Stimulated activated CD8-positive, alpha-beta memory T cell treated with anti-CD3 and anti-CD28 coated beads, Interleukin-12 subunit alpha, Interleukin-12 subunit beta, amount 100 ng/mL, for 1 hour (primary cell): ENCODE measurements around the gene FKRP.

Experiments used
- DNase-seq: peaks from one replicate; pipeline ENCODE4 v3.0.0-alpha.2; 2020; ENCODE audit warnings: low read depth

FKRP gene

GRCh38 chr19:46719629-46720502 lies 26.0 kb upstream of the FKRP start:
- DNase-seq = no peak

- no peak for DNase-seq
These were observed 25.2 kb upstream of the FKRP start for GRCh38 chr19:46720503-46721239.

DNA sequence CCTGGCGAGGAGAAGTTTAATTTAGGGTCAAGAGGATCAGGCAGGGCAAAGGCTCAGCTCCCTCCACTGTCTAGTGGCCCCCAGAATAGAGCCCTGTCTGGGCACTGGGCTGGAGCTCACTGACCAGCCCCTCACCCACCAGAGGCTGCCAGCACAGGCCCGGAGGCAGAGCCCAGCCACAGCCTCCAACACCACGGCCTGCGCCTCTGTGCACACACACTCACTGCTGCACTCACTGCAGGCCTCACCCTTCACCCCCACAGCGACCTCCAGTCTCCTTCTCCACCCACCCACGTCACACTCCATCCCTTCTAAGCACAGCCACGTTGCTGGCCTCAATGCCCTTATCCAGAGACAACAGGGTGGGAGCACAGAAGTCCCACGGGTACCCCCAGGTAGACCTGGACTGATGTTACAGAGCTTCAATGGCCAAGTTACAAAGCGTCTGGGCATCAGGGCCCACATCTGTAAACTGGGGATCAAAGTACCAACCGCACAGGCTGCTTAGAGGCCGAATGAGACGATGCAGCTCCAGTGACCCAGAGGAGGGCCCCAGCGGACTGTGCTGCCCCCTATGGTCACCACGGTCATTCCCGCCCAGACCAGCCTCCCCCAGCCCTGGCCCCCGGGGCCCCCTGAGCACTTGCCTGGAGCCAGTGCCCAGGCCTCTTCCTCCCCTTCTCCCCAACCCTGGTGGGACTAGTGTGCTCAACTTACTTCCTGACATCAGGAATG lies 24.4 kb upstream of the FKRP start:
- DNase-seq = no peak

- no peak for DNase-seq
These were observed 23.9 kb upstream of the FKRP start for GRCh38 chr19:46722004-46722380.

GRCh38 chr19:46722421-46723022 lies 23.3 kb upstream of the FKRP start:
- DNase-seq = no peak

DNA sequence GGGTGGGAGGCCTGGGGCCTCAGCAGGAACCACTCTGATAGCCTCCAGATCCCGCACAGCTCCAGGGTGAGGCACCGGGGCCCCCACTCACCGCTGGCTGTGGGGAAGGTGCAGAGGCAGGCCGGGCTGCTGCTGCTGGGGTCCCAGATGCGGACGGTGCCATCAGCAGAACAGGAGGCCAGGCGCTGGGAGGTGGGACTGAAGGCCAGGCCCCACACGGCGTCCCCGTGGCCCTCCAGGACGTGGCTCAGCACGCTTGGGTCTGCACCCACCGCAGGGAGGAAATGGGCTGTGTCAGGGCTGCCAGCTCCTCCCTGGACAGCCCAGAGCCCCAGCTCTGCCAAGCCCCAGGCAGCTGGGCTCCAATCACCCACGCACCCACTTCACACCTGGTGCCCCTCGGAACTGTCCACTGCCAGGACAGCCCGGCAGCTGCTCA lies 22.8 kb upstream of the FKRP start:
- no peak for DNase-seq

DNA sequence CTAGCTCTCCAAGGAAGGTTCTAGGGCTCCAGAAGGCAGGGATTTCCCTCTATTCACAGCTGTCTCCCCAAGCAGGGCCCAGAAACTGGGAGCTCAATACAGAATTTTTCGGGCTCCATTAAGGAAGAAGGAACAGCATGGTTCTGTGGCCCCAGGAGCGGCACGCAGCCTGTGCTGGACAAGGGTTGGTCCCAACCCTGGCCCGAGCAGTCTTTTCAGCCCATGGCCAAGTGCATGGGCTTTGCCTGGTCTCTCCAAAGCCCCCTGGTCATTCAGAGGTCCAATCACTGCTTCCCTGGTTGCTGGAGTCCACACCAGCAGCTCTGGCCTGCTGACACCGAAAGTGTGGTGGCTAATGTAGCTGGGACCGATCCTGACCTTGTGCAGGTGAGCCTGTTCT lies 22.4 kb upstream of the FKRP start:
- DNase-seq = no peak

- DNase-seq = no peak
These were observed 21.4 kb upstream of the FKRP start for GRCh38 chr19:46724468-46724867.

GRCh38 chr19:46725036-46725820 lies 20.6 kb upstream of the FKRP start:
- DNase-seq = no peak

DNA sequence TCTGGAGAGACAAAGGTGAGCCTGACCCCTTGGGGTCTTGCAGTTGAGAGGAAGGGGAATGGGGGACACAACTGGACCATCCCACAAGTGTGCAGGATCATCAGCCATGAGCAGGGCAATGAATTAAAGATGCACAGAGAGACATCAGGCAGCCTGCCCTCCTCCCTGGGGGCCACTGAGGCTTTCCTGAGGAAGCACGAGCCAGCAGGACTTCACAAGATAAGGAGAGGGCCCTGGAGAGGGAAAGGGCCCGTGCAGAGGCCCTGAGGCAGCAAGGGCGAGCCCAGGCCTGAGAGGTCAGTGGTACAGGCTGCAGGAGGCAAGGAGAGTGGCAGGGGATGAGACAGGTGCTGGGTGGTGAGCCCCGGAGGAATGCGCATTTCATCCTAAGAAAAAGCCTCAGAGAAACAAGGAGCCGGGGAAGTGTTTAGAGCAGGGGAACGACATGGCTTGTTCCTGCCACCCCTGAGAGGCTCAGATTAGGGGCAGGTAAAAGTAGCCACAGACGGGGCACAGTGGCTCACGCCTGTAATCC lies 19.9 kb upstream of the FKRP start:
- no peak for DNase-seq

DNA sequence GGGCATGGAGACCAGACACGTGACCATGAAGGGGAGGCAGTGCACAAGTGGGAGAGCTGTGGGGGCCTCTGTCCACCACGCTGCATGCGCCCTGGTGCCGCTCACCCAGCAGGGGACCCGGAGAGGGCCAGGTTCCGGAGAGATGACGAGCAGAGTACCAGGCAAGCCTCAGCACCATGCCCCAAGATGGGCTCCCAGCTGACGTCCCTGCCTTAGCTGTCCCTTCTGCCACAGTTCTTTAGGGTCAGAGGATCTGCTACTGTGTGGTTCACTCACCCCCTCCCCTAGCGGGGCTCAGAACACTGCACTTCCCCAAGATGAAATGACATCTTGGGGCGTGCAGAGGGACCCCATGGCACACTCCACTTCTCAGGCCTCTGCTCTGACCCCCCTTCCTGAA lies 19.3 kb upstream of the FKRP start:
- DNase-seq = no peak

DNA sequence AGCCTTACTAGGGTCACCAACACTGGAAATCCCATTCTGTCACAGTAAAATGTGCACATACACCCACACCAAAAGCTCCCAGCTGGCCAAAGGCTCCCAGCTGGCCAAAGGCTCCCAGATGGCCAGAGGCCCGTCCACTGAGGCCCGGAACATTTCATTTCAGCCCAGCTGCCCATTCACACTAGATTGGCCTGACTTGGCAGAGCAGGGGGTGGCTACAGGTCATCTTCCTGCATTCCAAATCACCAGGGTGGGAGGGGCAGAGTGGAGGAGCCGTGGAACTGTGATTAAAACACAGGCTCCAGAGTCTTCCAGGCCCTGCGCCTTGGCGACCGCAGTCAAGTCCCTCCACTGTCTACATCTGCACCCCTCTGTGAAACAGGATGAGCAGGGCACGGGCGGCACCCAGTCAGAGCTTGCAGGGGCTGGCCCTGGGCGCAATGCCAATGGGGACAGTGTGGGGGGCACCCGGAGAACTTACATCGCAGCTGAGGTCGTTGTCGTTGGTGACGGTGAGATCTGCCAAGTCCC lies 18.8 kb upstream of the FKRP start:
- DNase-seq = no peak

GRCh38 chr19:46727757-46728156 lies 18.1 kb upstream of the FKRP start:
- DNase-seq = no peak

- no peak for DNase-seq
These were observed 17.6 kb upstream of the FKRP start for GRCh38 chr19:46728208-46728607.

DNA sequence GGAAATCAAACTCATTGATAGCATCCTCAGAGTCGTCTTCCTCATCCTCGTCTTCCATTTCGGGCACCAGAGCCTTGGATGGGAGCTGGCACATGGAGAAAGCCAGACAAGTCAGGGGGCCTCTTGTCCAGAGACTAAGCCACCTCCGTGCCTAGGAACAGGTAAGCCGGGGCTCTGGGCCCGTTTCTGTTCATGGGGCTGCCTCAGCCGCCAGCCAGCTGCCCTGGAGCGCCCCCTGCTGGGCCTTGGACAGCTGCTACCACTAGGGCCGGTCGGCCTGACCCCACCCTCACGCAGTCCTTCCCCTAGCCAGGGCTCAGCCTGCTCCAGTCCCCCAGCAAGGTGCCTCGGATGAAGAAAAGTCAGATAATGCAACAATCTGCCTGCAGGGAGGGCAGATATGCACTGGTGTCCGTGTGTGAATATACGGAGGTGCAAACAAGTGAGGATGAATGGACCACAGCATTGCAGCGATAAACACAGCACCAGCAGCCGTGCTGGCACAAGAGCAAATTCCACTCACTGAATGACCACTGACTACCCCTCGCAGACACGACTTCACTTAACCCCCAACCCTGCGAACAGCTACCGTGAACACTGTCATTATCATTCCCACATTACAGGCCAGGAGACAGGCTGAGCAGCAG lies 17.0 kb upstream of the FKRP start:
- DNase-seq = peak; percentile 69

GRCh38 chr19:46729696-46730095 lies 16.2 kb upstream of the FKRP start:
- no peak for DNase-seq

- no peak for DNase-seq
These were observed 15.7 kb upstream of the FKRP start for GRCh38 chr19:46730187-46730586.

DNA sequence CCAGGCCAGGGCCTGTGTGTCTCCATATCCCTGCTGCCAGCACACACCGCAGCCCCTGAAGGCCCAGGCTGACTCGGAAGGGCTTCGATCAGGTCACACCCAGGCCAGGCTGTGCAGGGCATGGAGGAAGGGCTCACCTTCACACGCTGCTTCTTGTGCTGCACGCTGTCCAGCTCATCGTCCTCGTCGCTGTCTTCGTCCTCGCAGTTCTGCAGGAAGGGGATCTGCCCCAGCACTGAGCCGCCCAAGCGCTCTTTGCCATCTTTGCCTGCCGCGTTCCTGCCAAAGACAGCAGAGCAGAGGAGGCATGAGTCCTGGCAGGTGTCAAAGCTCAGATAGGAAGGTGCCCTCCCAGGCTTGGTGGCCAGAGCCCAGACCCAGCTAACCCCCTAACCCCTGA lies 15.3 kb upstream of the FKRP start:
- no peak for DNase-seq

DNA sequence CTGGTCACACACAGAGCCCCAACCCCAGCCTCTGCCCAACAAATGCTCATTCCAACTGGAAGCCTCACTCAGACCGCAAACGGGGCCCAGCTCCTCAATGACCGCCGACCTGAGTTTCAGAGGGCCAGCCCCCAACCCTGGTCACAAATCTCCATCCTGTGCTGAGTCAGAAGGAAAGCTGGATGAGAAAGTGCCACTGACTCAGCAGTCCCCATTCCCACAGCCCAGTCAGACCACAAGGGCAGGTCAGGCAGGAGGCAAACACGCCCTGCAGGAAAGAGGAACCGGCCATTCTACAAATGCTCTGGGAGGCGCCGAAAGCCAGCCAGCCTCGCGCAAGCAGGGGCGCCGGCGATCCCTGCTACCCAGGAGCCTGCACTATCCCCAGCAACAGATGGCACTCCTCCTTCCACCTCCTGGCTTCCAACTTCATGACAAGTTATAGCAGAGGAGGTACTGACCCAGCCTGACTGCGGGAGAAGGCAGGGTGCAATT lies 14.8 kb upstream of the FKRP start:
- DNase-seq = no peak

DNA sequence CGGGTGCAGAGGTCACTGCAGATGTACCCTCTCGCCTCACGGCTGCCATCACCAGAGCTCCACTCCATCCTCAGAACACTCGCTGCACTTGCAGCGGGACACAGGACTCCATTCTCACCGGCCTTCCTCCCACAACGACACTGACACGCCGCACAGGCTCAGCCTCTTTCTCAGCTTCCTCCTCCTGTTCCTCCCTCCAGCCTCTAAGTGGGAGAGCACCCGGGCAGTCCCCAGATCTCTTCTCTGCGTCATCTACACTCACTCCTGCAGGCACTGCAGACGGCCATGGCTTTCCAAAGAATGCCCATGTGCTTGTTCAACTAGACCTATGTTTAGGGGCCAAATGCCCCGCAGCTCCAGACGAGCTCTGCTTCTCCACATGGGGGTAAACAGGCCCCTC lies 14.3 kb upstream of the FKRP start:
- no peak for DNase-seq
